GM12873 (cell line): Measurements from ENCODE around the gene ZNF837.

Experiments
- CTCF ChIP-seq: IDR thresholded peaks from 2 replicates; pipeline ENCODE4 v1.5.1; 2012; ENCODE audit warnings: low read depth, mild to moderate bottlenecking, moderate library complexity, low read length, control low read depth; ENCODE audit not compliant: insufficient read depth; ENCODE audit errors: missing control alignments

Gene ZNF837

GRCh38 chr19:58394821-58395219 lies 14.0 kb upstream of the ZNF837 start:
- no peak for TF ChIP-seq CTCF

- TF ChIP-seq CTCF = no peak
Observed at GRCh38 chr19:58393725-58394033, 12.8 kb upstream of the ZNF837 start.

GRCh38 chr19:58392945-58393724 lies 12.3 kb upstream of the ZNF837 start:
- TF ChIP-seq CTCF = no peak

GRCh38 chr19:58388175-58388526 lies 7.3 kb upstream of the ZNF837 start:
- no peak for TF ChIP-seq CTCF

GRCh38 chr19:58387338-58388174 lies 6.7 kb upstream of the ZNF837 start:
- TF ChIP-seq CTCF = no peak

- TF ChIP-seq CTCF = no peak
Observed at GRCh38 chr19:58386576-58387337, 5.9 kb upstream of the ZNF837 start, which contains the start of gene RPS5. RPS5 (plus strand) TSS chr19:58387269; CDS start chr19:58388138, 869 bp downstream.
